D721Med (cell line): Measurements from ENCODE around the gene DYNC1I1.

Experiments used
- DNase-seq: peaks from one replicate; pipeline ENCODE4 v3.0.0; 2011; ENCODE audit warnings: low spot score; ENCODE audit not compliant: insufficient read length
- FAIRE-seq: peaks from 2 replicates; lab custom pipeline; 2011; peaks lifted over from hg19 to GRCh38; lab: Jason Lieb, UNC
- TF ChIP-seq, protein P1 (sequence below): IDR thresholded peaks from 2 replicates; pipeline ENCODE4 v1.5.1; 2012; ENCODE audit warnings: mild to moderate bottlenecking, control low read depth; ENCODE audit not compliant: insufficient read depth; ENCODE audit errors: missing control alignments

DYNC1I1 gene

DNA sequence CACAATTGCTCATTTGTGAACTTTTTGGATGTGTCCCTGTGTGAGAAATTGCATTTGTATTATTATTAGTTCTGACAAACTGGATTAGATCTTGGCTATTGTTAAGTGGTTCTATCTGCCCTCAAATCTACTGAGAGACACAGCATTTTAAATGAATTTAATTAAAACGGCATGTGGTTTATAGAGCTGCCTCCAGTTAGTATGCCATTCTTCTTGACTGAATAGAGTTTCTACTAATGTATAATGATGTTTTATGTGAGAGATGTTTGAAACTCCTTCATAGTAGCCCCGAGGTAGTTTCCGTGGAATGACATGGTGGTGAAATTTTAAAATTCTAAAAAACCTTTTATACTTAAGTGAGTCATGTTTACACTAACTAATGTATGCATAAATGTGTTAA, 110.9 kb downstream of the DYNC1I1 start:
- TF ChIP-seq, protein P1, sequence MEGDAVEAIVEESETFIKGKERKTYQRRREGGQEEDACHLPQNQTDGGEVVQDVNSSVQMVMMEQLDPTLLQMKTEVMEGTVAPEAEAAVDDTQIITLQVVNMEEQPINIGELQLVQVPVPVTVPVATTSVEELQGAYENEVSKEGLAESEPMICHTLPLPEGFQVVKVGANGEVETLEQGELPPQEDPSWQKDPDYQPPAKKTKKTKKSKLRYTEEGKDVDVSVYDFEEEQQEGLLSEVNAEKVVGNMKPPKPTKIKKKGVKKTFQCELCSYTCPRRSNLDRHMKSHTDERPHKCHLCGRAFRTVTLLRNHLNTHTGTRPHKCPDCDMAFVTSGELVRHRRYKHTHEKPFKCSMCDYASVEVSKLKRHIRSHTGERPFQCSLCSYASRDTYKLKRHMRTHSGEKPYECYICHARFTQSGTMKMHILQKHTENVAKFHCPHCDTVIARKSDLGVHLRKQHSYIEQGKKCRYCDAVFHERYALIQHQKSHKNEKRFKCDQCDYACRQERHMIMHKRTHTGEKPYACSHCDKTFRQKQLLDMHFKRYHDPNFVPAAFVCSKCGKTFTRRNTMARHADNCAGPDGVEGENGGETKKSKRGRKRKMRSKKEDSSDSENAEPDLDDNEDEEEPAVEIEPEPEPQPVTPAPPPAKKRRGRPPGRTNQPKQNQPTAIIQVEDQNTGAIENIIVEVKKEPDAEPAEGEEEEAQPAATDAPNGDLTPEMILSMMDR: no peak
- FAIRE-seq (no peak), DNase-seq (no peak)

DNA sequence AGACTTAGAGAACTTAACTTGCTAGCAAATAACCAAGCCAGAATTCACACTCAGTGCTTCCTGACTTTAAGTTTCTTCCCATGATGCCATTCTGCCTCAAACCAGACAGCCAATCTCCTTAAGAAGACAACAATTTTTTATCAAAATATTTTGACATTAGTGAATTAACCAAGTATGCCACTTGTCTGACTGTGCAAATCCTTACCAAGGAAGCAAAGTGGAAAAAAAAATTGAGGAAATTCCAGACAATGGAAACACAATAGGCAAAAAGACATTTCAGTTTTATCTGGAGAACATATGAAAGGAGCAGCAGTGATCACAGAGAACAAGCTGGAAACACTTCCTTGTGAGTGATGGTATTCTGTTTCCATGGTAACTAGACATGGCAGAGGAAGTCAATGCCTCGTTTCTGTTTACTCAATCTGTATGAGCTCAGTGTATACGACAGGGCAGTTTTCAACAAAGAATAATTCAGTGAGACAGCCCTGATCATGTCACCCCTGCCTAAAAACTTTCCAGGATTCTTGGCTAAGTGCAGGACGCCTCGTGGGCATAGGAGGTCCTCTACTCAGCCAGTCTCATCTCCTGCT, 114.2 kb downstream of the DYNC1I1 start:
- TF ChIP-seq, protein P1: no peak
- DNase-seq (no peak), FAIRE-seq (no peak)

DNA sequence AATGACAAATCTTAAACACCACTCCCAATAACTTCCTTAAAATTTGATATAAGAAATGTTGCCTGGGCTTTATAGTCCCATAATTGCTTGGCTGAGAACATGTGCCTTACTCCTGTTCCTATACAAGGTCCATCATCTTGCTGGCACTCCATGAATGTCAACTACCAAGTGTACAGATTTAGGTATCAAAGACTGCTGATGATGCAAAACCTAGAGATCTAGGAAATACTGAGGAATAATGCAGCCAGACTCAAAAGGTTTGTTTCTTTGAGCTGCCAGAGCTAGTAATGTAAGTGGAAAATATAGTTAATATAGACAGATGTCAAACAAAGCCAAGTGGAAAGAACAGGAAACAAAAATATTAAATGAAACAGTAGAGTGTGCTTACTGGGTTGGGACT, 121.1 kb downstream of the DYNC1I1 start:
- no peak for FAIRE-seq
- DNase-seq: no peak
- TF ChIP-seq, protein P1: no peak

DNA sequence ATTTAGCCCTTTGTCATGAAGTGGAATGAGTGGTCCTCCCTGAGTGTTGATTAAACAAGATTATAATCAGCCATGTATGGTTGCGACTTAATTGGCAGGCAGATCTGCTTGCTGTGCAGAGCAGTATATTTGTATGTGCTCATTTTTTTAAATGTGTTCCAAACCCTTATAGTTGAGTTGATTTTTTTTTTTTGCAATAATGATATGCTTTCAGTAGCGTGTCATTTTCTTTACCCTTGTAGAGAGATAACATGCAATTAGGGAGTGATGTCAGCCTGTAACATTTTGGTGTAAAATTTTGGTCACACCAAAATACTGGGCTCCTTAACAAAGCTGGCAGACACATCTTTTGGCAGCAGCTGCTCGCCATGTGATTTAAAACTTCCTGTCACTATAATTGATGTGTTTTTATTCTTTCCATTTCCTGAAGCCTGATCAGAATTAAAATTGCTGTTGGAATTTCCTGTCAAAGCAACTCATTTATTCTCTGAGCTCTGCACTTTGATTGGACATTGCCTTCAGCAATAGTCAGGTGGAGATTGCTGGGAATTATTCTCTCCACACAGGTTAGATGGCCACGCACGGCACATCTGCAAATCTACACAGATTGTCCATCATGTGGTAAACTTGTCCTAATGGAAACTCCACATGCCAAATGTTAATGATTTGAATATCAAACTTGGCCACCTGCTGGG, 125.3 kb downstream of the DYNC1I1 start:
- TF ChIP-seq, protein P1: no peak
- FAIRE-seq (no peak), DNase-seq (no peak)

DNA sequence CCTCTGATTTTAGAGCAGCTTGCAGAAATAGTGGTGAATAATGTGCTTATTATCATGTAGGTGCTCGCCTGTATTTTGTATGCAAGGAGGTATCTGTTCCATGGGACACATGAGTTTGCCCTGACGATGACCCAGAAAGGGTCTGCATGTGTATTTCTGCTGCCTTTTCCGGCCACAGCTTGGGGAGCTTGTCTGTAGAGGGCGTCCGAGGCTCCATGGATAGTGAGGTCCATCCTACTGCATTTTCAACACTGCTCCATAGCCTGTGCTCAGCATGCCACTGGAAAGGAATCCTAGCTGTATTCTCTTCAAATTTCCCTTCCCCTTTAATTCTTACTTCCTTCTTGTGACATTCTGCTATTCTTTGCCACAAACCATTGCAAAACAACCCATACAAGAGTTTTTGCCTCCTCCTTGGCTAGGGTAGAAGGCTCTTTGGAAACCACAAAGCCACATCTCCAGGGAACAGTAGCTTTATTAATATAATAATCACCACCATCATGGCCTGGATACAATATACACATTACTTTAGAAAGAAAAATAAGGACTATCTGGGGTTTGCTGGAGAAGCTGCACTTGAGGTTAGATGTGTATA, 127.7 kb downstream of the DYNC1I1 start:
- FAIRE-seq: no peak
- DNase-seq: no peak
- TF ChIP-seq, protein P1: no peak

DNA sequence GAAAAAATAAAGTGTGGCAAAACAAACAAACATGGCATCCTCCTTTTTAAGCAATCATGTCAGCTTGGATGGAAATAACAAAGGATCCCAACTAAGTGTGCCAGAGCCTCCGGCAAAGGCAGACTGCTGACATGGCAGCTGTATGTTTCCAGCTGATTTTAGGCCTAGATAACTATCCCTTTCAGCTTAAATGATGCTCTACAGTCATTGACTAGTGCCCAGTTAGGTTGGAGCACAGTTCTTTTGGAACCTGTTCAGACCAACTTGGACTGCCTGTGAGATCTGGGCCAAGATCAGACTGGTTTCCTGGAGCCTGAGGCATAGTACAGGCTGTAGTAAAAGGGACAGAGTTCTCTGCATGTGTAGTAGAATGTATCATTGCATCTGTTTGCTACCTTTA, 128.7 kb downstream of the DYNC1I1 start:
- no peak for DNase-seq
- TF ChIP-seq, protein P1: no peak
- FAIRE-seq: no peak

DNA sequence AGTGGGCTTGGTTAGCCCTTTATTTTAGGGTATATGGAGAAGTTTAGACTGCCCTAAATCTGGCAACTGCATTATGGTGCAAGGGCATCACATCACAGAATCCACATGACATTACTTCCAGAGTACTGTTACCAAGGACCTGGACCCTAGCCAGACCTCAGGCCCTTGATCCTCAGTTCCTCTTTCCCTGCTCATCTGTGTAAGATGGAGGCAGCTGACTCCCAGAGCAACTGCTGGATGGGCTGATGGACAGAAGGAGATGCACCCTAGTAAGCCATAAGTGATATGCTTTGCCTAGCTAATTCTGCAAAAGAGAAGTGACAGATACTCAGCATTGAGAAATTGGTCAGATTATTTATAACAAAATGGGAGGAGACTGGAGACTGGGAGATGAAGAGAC, 131.7 kb downstream of the DYNC1I1 start:
- TF ChIP-seq, protein P1: no peak
- DNase-seq: no peak
- no peak for FAIRE-seq
